IPS-NIHi7 (cell line): ENCODE results near the gene COA1.

Experiments used
- DNase-seq: peaks from one replicate; pipeline ENCODE4 v3.0.0; 2012; ENCODE audit warnings: mixed read lengths; ENCODE audit errors: extremely low spot score

Gene COA1

GRCh38 chr7:43653891-43654504 lies 75.3 kb downstream of the COA1 start:
- DNase-seq: no peak

- DNase-seq: no peak
These were observed 75.9 kb downstream of the COA1 start for GRCh38 chr7:43653466-43653865.

- DNase-seq: no peak
These were observed 77.0 kb downstream of the COA1 start for GRCh38 chr7:43652364-43652763.

DNA sequence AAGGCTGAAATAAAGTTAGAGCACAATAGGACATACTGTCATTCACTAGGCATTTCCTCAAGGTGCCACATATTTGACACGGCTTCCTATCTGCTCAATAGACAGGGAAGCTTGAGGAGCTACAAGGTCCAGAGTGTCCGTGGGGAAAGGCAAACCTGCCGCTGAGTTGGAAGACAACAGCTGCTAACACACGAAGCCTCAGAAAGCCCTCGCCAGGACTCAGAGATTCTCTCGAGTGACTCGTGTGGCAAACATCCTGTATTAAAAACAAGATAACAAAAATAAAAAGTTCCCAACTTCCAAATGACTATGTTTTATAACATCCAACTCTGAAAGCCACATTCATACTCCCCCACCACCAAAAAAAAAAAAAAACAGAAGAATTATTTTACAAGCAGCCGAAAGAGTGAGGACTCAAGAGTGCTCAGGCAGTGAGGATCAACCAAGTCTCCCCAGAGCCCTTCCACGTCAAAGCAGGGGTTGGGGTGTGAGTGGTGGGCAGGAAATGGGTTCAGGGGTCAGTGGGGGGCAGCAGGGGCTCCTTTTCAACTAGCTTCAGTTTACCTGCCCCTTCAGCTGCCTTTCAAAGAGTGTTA lies 78.8 kb downstream of the COA1 start:
- no peak for DNase-seq

DNA sequence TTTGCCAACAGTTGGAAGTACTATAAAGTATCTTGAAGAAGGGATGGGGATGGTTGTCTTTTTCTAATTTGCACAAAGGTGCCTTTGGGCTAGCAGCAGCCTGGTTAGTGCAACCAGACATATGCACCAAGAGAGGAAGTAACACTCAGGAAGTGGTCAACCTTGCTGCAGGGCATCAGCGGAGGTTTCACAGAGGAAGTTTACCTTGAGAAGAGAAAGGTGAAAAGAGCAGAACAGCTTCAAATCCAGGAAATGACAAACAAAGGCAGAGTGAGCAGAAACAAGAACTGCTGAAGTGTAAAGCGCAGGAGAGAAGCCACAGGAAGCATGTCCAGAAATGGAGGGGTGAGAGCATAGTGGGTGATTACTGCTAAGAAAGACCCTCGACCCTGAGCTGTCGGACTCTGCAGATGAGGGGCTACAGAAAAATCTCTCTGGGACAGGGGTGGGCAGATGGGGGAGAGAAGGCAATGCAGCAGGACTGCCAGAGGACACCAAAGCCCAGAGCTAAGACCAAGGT lies 79.5 kb downstream of the COA1 start:
- DNase-seq: no peak

GRCh38 chr7:43648473-43649406 lies 80.6 kb downstream of the COA1 start:
- no peak for DNase-seq

GRCh38 chr7:43647673-43648472 lies 81.5 kb downstream of the COA1 start:
- no peak for DNase-seq

GRCh38 chr7:43647339-43647672 lies 82.0 kb downstream of the COA1 start:
- peak; percentile 65 for DNase-seq

DNA sequence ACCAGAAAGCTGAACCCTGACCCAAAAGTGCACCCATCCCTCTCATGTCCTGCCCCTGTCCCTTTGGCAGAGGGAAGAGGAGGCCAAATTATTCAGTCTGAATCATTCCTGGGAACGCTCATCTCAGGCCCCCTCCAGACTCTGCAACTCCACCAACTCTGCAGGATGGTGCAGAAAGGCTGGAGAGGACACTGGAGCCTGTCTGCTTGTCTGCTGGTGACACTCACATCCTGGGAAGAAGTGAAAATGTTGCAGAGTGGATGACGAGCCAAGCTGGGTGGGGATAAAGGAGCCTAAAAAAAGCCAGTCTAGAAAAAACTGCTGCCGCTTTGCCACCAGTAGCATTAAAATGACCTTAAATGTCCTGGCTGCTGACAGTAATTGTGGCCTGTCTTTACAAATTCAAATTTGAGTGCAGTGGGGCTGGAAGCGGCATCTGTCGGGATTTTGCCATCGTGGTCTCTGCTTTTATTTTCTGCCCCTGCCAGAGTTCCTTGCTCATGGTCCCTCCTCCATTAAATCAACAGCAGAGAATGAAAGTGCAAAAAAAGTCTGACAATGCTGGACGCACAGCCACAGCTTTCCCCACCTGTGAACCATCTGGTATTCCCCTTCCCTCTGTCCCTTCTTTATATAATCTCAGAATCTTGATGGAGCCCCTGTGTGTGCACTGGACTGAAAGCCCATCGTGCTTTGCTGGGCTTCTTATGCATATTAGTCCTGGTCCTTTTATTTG lies 82.6 kb downstream of the COA1 start:
- DNase-seq: no peak

GRCh38 chr7:43645699-43646226 lies 83.6 kb downstream of the COA1 start:
- no peak for DNase-seq

GRCh38 chr7:43643846-43644245 lies 85.5 kb downstream of the COA1 start:
- no peak for DNase-seq

DNA sequence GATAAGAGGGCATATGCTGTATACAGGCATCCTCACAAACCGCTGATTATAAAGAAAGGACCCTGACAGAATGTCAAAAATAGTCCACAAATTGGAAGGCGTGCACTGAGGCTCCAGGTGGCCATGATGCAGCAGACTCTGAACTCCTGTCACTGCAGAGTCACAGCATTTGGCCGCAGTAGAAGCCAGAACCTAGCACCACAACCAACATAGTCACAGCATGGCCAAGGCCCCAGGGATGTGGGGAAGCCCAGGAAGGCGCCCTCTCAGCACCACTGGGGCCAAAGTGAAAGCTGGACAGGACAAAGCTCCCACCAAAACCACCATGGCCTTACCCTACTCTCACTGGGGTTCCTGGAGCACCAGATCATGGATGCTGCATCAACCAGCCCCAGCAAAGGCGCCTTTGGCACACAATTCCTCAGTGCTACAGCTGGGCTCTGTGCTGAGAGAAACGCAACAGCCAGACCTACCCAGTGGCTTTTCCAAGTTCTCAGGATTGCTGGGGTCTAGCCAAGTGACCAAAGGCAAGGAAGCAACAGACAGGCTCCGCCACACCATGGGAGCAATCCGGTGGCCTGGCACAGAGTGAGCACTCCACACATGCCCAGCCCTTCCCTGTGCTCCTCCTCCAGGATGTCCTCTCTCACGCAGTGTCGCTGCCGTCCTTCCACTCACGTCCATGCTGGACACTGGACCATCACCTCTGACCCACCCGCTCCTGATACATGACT lies 86.3 kb downstream of the COA1 start:
- DNase-seq: no peak

- no peak for DNase-seq
These were observed 88.6 kb downstream of the COA1 start for GRCh38 chr7:43640679-43641078.

DNA sequence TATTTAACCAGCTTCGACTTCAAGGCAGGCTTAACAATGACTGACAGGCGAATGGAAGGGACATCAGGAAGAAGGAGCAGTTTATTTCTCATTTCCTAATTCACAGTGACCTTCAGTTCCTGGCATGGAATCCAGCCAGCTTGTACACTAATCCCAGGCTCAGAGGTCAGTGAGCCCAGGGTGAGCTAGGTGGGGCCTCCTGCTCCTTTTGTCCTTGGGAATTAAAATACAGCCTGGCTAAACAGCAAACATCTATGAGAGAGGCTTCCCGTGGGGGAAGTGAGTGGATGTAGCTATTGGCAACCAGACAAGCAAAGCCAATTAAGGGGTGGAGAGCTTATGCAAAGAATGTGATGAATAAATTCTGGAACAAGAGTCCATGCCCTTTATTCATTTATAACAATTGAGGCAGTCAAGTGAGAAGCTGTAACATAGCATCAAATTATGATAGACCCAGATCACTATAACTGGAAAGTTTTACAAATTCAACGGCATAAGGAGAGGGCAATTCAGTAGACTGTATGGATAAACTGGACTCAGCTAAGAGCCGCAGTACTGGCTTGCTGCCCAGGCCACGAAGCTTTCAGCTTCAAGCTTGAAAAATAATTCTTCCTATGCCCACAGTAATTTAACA lies 89.3 kb downstream of the COA1 start:
- no peak for DNase-seq

GRCh38 chr7:43637114-43637806 lies 92.1 kb downstream of the COA1 start:
- DNase-seq: no peak

DNA sequence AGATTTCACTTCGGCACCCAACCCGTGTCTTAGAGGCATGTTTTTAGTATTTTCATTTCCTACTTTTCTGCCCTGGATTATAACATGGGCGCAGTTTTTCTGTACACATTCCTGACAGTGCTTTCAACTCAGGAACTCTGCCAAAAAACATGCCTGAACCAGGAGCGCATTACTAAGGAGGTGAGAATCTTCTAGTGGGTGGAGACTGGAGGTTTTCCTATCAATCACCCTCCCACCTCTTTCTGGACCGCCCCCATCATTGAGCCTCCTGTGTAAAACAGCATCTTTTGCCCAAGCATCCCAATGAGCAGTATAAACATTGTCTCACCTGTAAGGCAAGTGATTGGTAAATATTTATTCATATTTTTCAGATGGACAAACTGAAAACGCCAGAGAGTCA lies 93.2 kb downstream of the COA1 start:
- DNase-seq: no peak

DNA sequence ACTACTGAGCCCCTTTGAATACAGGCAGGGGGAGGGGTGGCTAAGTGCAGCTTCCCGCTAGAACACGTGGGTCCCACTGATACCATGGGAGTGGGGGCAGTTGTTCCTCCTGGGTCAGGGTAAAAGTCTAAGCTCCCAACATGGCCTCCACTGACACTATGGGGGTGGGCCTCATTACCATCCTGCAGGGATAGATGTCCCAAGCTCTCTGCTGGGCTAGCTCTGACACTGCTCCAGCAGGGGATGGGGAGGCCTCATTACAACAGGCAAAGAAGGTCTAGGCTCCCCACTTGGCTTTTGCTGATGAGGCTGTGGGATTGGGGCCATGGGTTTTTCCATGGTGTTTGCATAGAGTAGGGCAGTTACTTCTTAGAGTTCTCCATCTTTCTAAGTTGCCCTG lies 94.9 kb downstream of the COA1 start:
- no peak for DNase-seq

GRCh38 chr7:43632746-43633145 lies 96.6 kb downstream of the COA1 start:
- no peak for DNase-seq

- no peak for DNase-seq
These were observed 97.8 kb downstream of the COA1 start for GRCh38 chr7:43631559-43631958.
